ENCODE measurements around the gene FZR1. TPM values are rescaled to one million over a fixed set of nuclear protein-coding genes. Genes with fewer than 3 reads are reported as not detected.
A peak's percentile ranks its signal among the peaks of the same experiment; 100 is the strongest.

Gene FZR1
- total and polyA plus RNA-seq, 2 of the 4 experiments (the other 2 are of a cell fraction) = 21.5 to 47.8 TPM

GRCh38 chr19:3464587-3465235 is 41.4 kb upstream of the FZR1 start:
- no TSS peak for BruUV-seq (replicated peaks)
- no peak overlapping the region for H3K4me2 ChIP-seq (ENCODE audit: low read depth, low read length)
- H4K8ac ChIP-seq (ENCODE audit: low read depth in 2 of 2, low read length in 2 of 2) = 0 out of 4 replicates have a peak overlapping the region, but pooled peaks of 1 of the 2 experiments have one; percentile 4
- 100% methylated on average over 4 of the region's 31 CpGs; no CpG with 5 or more reads in 1 of the 2 experiments for WGBS, 2 experiments (ENCODE audit: extremely low coverage in 2 of 2, insufficient read length in 1 of 2)
- TF ChIP-seq BHLHE40 (IDR thresholded peaks at IDR 0.05; ENCODE audit: low read depth, low read length) (no peak), SMC3 (IDR thresholded peaks at IDR 0.05; ENCODE audit: low read depth, low read length) (no peak), MXI1 (IDR thresholded peaks at IDR 0.05; ENCODE audit: borderline replicate concordance, low read depth, low read length) (no peak), CEBPB (IDR thresholded peaks at IDR 0.05; ENCODE audit: low read depth, low read length) (no peak), POLR2A (IDR thresholded peaks at IDR 0.05; ENCODE audit: low read depth, low read length) (no peak)
- no peak overlapping the region for H2BK15ac ChIP-seq (ENCODE audit: low read depth, low read length)
- H3K18ac ChIP-seq (ENCODE audit: low read depth, low read length) = no peak overlapping the region
- no peak overlapping the region for H2AK9ac ChIP-seq (replicated peaks; ENCODE audit: low read depth, low read length, poor library complexity)
- no peak overlapping the region for H2BK20ac ChIP-seq (ENCODE audit: low read depth, low read length)
- H3K36me3 ChIP-seq (ENCODE audit: control insufficient read depth, insufficient read depth, low read length) = peaks cover 26% of the 10 kb centered on the region
- DNase-seq (no peak), ATAC-seq (ENCODE audit: low read depth) (no peak)
- no peak overlapping the region for H3K27ac ChIP-seq (ENCODE audit: insufficient read depth, low read length)
- H3K79me1 ChIP-seq (ENCODE audit: low read depth in 1 of 2, low read length in 2 of 2) = peaks cover 15 to 48% of the 10 kb centered on the region in 2 experiments
- H3K14ac ChIP-seq (replicated peaks; ENCODE audit: low read depth, low read length) = no peak overlapping the region
- H4K20me1 ChIP-seq (ENCODE audit: insufficient read depth, low read length) = peaks cover 22% of the 10 kb centered on the region
- no peak overlapping the region for H4K91ac ChIP-seq (ENCODE audit: insufficient read depth, low read depth, low read length)
- intact Hi-C loops (cut with micrococcal nuclease) = no loop called here
- H2AK5ac ChIP-seq (ENCODE audit: low read depth, low read length) = no peak overlapping the region
- dilution Hi-C loops (cut with HindIII; ENCODE audit: low sequenced_read_pairs, unreplicated experiment) = no loop called here
- no peak overlapping the region for H4K5ac ChIP-seq (ENCODE audit: low read depth, low read length)
- H3K9me1 ChIP-seq (ENCODE audit: insufficient read depth, low read length) = peaks cover 6% of the 10 kb centered on the region; the same call in 1 of the 2 replicates
- ChIA-PET CTCF (no interaction called here), POLR2A (ENCODE audit: unreplicated experiment) (no interaction called here)
- no peak overlapping the region for H2BK5ac ChIP-seq (ENCODE audit: low read depth, low read length, poor library complexity, severe bottlenecking)
- peaks cover 4% of the 10 kb centered on the region for H3K4me1 ChIP-seq (ENCODE audit: control insufficient read depth, insufficient read depth, low read length)
- no peaks in the 10 kb centered on the region for H3K27me3 ChIP-seq (ENCODE audit: control insufficient read depth, insufficient read depth, low read length)
- no peak overlapping the region for H3K4me3 ChIP-seq (ENCODE audit: insufficient read depth, low read depth, low read length)
- H3K23ac ChIP-seq (ENCODE audit: low read depth, low read length) = no peak overlapping the region
- no peak overlapping the region for H2BK120ac ChIP-seq (ENCODE audit: low read depth, low read length)
- H3K9me3 ChIP-seq (ENCODE audit: control insufficient read depth, insufficient read depth, low read length) = no peaks in the 10 kb centered on the region
- H3K56ac ChIP-seq (ENCODE audit: extremely low read depth, insufficient read depth, low read length) = no peak overlapping the region
- H2AFZ ChIP-seq (replicated peaks; ENCODE audit: low read length, poor library complexity) = no peak overlapping the region
- no peak overlapping the region for H3K4ac ChIP-seq (ENCODE audit: low read depth, low read length)
- in situ Hi-C loops (cut with MboI; ENCODE audit: low sequenced_read_pairs) = no loop called here
- H3K9ac ChIP-seq (ENCODE audit: low read depth, low read length) = no peak overlapping the region

All from IMR-90 (cell line).